Measurements from ENCODE around the gene SNX9.
A peak's percentile ranks its signal among the peaks of the same experiment; 100 is the strongest.

SNX9 gene

GRCh38 chr6:157860505-157860991 is 37.5 kb downstream of the SNX9 start:
- no peak for DNase-seq

GRCh38 chr6:157861184-157861583 is 38.1 kb downstream of the SNX9 start:
- no peak for DNase-seq

GRCh38 chr6:157861814-157862213 is 38.8 kb downstream of the SNX9 start:
- no peak for DNase-seq

- DNase-seq = no peak
Observed at GRCh38 chr6:157862706-157863105, 39.7 kb downstream of the SNX9 start.

- DNase-seq = no peak
Observed at GRCh38 chr6:157864185-157864761, 41.2 kb downstream of the SNX9 start.

GRCh38 chr6:157865249-157865648 is 42.2 kb downstream of the SNX9 start:
- DNase-seq = no peak

GRCh38 chr6:157867155-157867559 is 44.1 kb downstream of the SNX9 start:
- DNase-seq = no peak

GRCh38 chr6:157867981-157868380 is 44.9 kb downstream of the SNX9 start:
- no peak for DNase-seq

GRCh38 chr6:157868835-157869234 is 45.8 kb downstream of the SNX9 start:
- DNase-seq = no peak

GRCh38 chr6:157869673-157870302 is 46.7 kb downstream of the SNX9 start:
- no peak for DNase-seq

GRCh38 chr6:157873735-157874344 is 50.8 kb downstream of the SNX9 start:
- peak; percentile 9 for DNase-seq

GRCh38 chr6:157877149-157877548 is 54.1 kb downstream of the SNX9 start:
- no peak for DNase-seq

GRCh38 chr6:157877573-157878438 is 54.8 kb downstream of the SNX9 start:
- DNase-seq = no peak

GRCh38 chr6:157879034-157879872 is 56.2 kb downstream of the SNX9 start:
- no peak for DNase-seq

- DNase-seq = no peak
Observed at GRCh38 chr6:157879873-157880254, 56.8 kb downstream of the SNX9 start.

- DNase-seq = no peak
Observed at GRCh38 chr6:157880534-157880933, 57.5 kb downstream of the SNX9 start.

GRCh38 chr6:157881342-157881741 is 58.3 kb downstream of the SNX9 start:
- DNase-seq = no peak

GRCh38 chr6:157884756-157885155 is 61.7 kb downstream of the SNX9 start:
- no peak for DNase-seq

- DNase-seq = no peak
Observed at GRCh38 chr6:157885211-157885788, 62.3 kb downstream of the SNX9 start.

GRCh38 chr6:157885876-157886275 is 62.8 kb downstream of the SNX9 start:
- no peak for DNase-seq

GRCh38 chr6:157887892-157888291 is 64.8 kb downstream of the SNX9 start:
- DNase-seq = no peak

Measured in NCI-H2227 treated with DMSO at 0.1 percent for 48 hours (cell line).